Measurements from ENCODE around the gene RNF144A. TPM values are rescaled to one million over a fixed set of nuclear protein-coding genes. Genes with fewer than 3 reads are reported as not detected.
A peak's percentile ranks its signal among the peaks of the same experiment; 100 is the strongest.

Gene RNF144A
- total and polyA plus RNA-seq, 10 donors: 3.8 to 86.6 (median 50.9) TPM

DNA sequence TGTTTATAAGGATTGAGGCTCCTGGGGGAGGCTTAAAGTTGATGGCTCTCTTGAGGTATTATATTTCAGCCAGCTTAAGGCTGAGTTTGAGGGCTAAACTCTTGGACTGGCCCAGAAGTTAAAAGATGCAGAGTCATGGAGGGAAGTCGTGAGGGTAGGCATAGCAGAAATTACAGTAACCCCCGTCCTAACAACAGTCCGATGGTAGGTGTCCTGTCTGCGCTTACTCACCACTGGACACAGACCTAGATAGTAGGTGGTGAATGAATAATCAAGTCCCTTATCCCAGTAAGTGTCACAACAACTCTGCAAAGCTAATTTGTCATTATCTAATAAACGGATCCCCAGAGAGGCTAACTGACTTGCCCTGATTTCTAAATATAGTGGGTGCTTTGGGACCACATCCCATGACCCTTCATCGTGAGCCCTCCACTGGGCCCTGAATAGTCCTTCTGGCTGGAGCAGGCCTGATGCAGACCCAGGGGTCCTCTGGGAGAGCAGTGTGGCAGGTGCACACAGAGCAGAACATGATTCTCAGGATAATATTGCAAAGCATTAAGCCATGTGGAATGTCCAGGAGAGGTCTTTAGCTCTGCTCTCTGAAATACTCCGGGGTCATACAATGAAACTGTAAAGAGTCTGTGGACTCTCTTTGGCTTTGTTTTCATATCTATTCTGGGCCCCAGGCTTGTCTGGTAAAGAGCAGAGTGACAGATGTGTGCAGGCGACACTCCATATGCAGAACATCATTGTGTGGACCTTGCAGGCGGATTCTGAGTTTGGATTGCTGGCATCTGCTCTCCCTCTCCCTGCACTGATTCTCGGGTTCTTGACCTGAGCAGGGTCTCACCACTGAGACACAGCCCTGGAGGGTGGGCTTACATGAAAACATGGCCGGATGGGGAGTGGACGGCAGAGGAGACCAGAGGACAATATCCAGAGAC lies 98.1 kb downstream of the RNF144A start:
- H3K4me1 ChIP-seq: peaks cover 18 to 81% (median 47%) of the 10 kb centered on the region in 6 donors

DNA sequence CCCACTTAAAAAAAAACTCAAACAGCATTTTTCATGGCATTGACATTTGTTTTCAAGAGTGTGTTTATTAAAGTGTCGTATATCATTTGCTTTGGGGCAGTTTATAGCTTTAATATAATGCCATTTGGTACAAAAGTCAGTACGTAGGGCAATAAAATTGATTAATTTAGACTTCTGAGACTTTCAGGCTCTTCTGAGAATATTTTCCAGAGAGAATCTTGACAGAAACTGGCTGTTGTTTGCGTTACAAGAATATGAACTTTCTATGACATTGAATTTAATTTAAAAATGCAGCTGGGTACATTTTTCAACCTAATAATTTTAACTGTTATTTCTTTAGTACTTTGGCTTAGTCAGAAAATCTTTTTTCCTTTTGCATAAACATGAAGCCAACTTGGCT lies 98.9 kb downstream of the RNF144A start:
- intact Hi-C loops (cut with DNase I; ENCODE audit: low total_unique reads): no loop called here
- Histone ChIP-seq H3K4me3 (no peak overlapping the region), H3K27me3 (replicated peaks in 1 of 7) (no peaks in the 10 kb centered on the region), H3K36me3 (peaks cover 0 to 56% (median 12%) of the 10 kb centered on the region in 6 donors), H3K4me1 (peaks cover 18 to 83% (median 49%) of the 10 kb centered on the region in 6 donors), H3K9me3 (no peaks in the 10 kb centered on the region), H3K27ac (peak overlapping the region in 5 of 8 donors; percentile 52 to 90 (median 66))
- no peak for DNase-seq
- WGBS, 5 donors: 71 to 89% (median 85%) methylated on average over 3 of the region's 3 CpGs
- TF ChIP-seq POLR2A (IDR thresholded peaks at IDR 0.05) (no peak), POLR2AphosphoS5 (IDR thresholded peaks at IDR 0.05) (no peak)
- TF ChIP-seq, protein P1, sequence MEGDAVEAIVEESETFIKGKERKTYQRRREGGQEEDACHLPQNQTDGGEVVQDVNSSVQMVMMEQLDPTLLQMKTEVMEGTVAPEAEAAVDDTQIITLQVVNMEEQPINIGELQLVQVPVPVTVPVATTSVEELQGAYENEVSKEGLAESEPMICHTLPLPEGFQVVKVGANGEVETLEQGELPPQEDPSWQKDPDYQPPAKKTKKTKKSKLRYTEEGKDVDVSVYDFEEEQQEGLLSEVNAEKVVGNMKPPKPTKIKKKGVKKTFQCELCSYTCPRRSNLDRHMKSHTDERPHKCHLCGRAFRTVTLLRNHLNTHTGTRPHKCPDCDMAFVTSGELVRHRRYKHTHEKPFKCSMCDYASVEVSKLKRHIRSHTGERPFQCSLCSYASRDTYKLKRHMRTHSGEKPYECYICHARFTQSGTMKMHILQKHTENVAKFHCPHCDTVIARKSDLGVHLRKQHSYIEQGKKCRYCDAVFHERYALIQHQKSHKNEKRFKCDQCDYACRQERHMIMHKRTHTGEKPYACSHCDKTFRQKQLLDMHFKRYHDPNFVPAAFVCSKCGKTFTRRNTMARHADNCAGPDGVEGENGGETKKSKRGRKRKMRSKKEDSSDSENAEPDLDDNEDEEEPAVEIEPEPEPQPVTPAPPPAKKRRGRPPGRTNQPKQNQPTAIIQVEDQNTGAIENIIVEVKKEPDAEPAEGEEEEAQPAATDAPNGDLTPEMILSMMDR (IDR thresholded peaks at IDR 0.05 in 8 of 11, conservative IDR thresholded peaks at IDR 0.05 in 3 of 11): no peak

More for the DNA sequence above, 98.1 kb downstream of the RNF144A start:
- no peak overlapping the region for H3K4me3 ChIP-seq
- intact Hi-C loops (cut with DNase I; ENCODE audit: low total_unique reads): no loop called here
- no peak for TF ChIP-seq POLR2A (IDR thresholded peaks at IDR 0.05)
- TF ChIP-seq POLR2AphosphoS5 (IDR thresholded peaks at IDR 0.05): no peak
- H3K27me3 ChIP-seq (replicated peaks in 1 of 7): no peaks in the 10 kb centered on the region
- DNase-seq: peak; percentile 47
- H3K27ac ChIP-seq: peak overlapping the region in 6 of 8 donors; percentile 16 to 90 (median 52)
- peaks cover 0 to 47% (median 4%) of the 10 kb centered on the region in 6 donors for H3K36me3 ChIP-seq
- 65 to 78% (median 67%) methylated on average over 12 of the region's 12 CpGs for WGBS, 5 donors
- H3K9me3 ChIP-seq: no peaks in the 10 kb centered on the region

DNA sequence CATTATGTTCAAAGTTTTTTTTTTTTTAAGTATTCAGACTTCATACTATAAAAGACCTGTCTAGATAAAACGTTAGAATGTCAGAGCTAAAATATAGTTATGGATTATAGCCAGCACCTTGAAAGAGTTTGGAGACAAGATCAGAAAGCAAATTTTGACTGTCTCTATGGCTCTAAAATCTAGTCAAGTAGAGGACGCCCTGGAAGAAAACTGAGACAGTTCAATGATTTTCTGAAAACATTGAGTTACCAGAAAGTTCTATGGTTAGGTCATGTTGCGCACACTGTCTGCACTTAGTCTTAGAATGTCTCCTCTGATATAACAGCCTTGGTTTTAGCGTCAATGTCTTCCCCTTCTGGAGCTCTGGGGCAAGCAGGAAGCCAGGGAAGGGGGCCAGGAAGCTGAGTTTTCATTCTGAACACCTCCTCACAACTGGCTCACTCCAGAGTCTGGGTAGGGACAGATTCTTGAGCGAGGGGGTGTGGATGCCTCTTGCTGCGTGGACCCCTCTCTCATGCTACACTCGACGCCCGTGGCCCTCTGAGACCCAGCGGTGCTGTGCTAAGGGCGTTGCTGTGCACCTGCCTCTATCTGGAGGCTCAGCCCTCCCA lies 99.5 kb downstream of the RNF144A start:
- no peaks in the 10 kb centered on the region for H3K27me3 ChIP-seq (replicated peaks in 1 of 7)
- H3K27ac ChIP-seq: peak overlapping the region in 6 of 8 donors; percentile 52 to 90 (median 66)
- 75 to 81% (median 78%) methylated on average over 10 to 11 of the region's 11 CpGs for WGBS, 5 donors

DNA sequence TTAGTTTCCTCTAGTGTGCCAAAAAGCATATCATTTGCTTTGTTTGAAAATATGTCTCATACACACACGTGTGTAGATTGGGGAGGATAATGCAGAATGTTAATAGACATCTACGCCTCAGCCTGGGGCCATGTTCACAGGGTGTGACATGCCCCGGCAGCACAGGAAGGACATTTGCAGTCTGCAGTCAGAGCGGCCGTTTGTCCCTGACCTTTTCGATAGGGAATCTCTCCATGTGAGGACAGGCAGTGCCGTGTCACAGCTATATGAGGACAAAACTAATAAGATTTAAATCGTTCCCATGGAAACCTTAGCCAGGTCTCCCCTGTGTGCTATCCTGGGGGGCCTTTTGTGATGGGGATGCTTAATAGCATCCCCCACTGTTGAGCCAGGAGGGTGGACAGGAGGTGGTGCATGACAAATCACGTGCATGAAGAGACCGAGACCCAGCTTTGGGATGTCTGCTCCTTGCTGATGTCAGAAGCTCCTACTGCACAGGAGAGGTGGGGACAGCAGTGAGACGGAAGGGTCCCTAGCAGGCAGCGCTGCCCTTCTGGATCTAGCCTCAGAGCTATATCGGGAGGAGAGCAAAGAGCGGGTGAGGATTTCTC lies 100.6 kb downstream of the RNF144A start:
- no peaks in the 10 kb centered on the region for H3K9me3 ChIP-seq
- H3K36me3 ChIP-seq: peaks cover 0 to 72% (median 18%) of the 10 kb centered on the region in 6 donors
- peaks cover 22 to 94% (median 61%) of the 10 kb centered on the region in 6 donors for H3K4me1 ChIP-seq
- H3K27ac ChIP-seq: peak overlapping the region in 7 of 8 donors; percentile 47 to 90 (median 65)
- no peaks in the 10 kb centered on the region for H3K27me3 ChIP-seq (replicated peaks in 1 of 7)
- no peak for DNase-seq
- TF ChIP-seq, protein P1 (IDR thresholded peaks at IDR 0.05 in 8 of 11, conservative IDR thresholded peaks at IDR 0.05 in 3 of 11): no peak
- TF ChIP-seq POLR2AphosphoS5 (IDR thresholded peaks at IDR 0.05) (peak in 2 of 3 donors; percentile 57 to 64), POLR2A (IDR thresholded peaks at IDR 0.05) (no peak)
- intact Hi-C loops (cut with DNase I; ENCODE audit: low total_unique reads): no loop called here
- H3K4me3 ChIP-seq: no peak overlapping the region
- 69 to 92% (median 77%) methylated on average over 14 of the region's 14 CpGs for WGBS, 5 donors

More for the DNA sequence above, 99.5 kb downstream of the RNF144A start:
- Histone ChIP-seq H3K9me3 (no peaks in the 10 kb centered on the region), H3K4me3 (no peak overlapping the region), H3K4me1 (peaks cover 18 to 83% (median 52%) of the 10 kb centered on the region in 6 donors), H3K36me3 (peaks cover 0 to 62% (median 16%) of the 10 kb centered on the region in 6 donors)
- intact Hi-C loops (cut with DNase I; ENCODE audit: low total_unique reads): no loop called here
- TF ChIP-seq POLR2A (IDR thresholded peaks at IDR 0.05): no peak
- peak in 1 of 3 donors; percentile 25 for TF ChIP-seq POLR2AphosphoS5 (IDR thresholded peaks at IDR 0.05)
- DNase-seq: peak; percentile 66
